Activated CD4-positive, alpha-beta T cell treated with anti-CD3 and anti-CD28 coated beads, Interleukin-2, amount 50 U/mL, for 24 hours (primary cell): ENCODE data around the gene ZFP57.

ENCODE experiments used
- DNase-seq, 2 donors: peaks; one replicate each; pipeline ENCODE4 v3.0.0-alpha.2; 2020; ENCODE audit warnings: low read depth in 1 of 2, low spot score in 1 of 2

ZFP57 gene

GRCh38 chr6:29626948-29627754 lies 53.8 kb downstream of the ZFP57 start:
- no peak for DNase-seq

GRCh38 chr6:29625337-29625930 lies 55.5 kb downstream of the ZFP57 start:
- DNase-seq: no peak

- DNase-seq: no peak
Observed at GRCh38 chr6:29624520-29624961, 56.4 kb downstream of the ZFP57 start.
